WTC11 (cell line): ENCODE results near the gene MMP23B. TPM values are rescaled to one million over a fixed set of nuclear protein-coding genes. Genes with fewer than 3 reads are reported as not detected.

Experiments
- ATAC-seq: fragments of 200-7000 bp; cut with Tn5 transposase; 2 replicates; pipeline ENCODE4 v1.10.0; 2021; ENCODE audit warnings: mild to moderate bottlenecking, moderate library complexity
- CTCF ChIA-PET: fragments of 300-600 bp; sonication (Branson Sonifier 250); formaldehyde crosslinking; loops from one replicate; lab custom pipeline; 2021; ENCODE audit warnings: antibody characterized with exemption; lab: Charles Lee
- POLR2A ChIA-PET: fragments of 350-600 bp; sonication (Branson Sonifier 250); formaldehyde crosslinking; loops from one replicate; lab custom pipeline; 2021; ENCODE audit warnings: antibody characterized with exemption; lab: Charles Lee
- DNase-seq: peaks from one replicate; pipeline ENCODE4 v3.0.0; 2021; ENCODE audit warnings: low spot score
- H3K27ac Mint-ChIP-seq: 2 replicates; pipeline ENCODE4 v1.8.0; 2021; ENCODE audit warnings: mixed read lengths
- H3K27me3 Mint-ChIP-seq: 2 replicates; pipeline ENCODE4 v1.8.0; 2021; ENCODE audit warnings: low read depth, mild to moderate bottlenecking, moderate library complexity, mixed read lengths
- H3K36me3 Mint-ChIP-seq: 2 replicates; pipeline ENCODE4 v1.8.0; 2021; ENCODE audit warnings: mixed read lengths
- H3K4me1 Mint-ChIP-seq: 2 replicates; pipeline ENCODE4 v1.8.0; 2022; ENCODE audit warnings: mixed read lengths
- H3K4me3 Mint-ChIP-seq: 2 replicates; pipeline ENCODE4 v1.8.0; 2021; ENCODE audit warnings: mild to moderate bottlenecking, moderate library complexity, mixed read lengths
- H3K9me3 Mint-ChIP-seq: 2 replicates; pipeline ENCODE4 v1.8.0; 2021; ENCODE audit warnings: mixed read lengths
- AR ChIP-seq: fragments of 250-450 bp; sonication (Bioruptor Pico); IDR thresholded peaks from 2 replicates; pipeline ENCODE4 v1.9.0; 2021; ENCODE audit warnings: mild to moderate bottlenecking
- CDX4 ChIP-seq: fragments of 250-450 bp; sonication (Bioruptor Pico); IDR thresholded peaks from 2 replicates; pipeline ENCODE4 v1.9.0; 2021; ENCODE audit warnings: moderate library complexity, mild to moderate bottlenecking, inconsistent platforms, borderline replicate concordance
- E2F5 ChIP-seq: sonication (generic); formaldehyde crosslinking; IDR thresholded peaks from 2 replicates; pipeline ENCODE4 v1.8.1; 2022; ENCODE audit warnings: mild to moderate bottlenecking, moderate library complexity, missing genetic modification reagents
- ELF4 ChIP-seq: sonication (generic); formaldehyde crosslinking; IDR thresholded peaks from 2 replicates; pipeline ENCODE4 v1.8.1; 2022; ENCODE audit warnings: low read depth, mild to moderate bottlenecking, moderate library complexity, missing genetic modification reagents
- ERG ChIP-seq: fragments of 250-450 bp; sonication (Bioruptor Pico); IDR thresholded peaks from 2 replicates; pipeline ENCODE4 v1.8.0; 2021; ENCODE audit warnings: mild to moderate bottlenecking
- ESRRA ChIP-seq: sonication (generic); formaldehyde crosslinking; IDR thresholded peaks from 2 replicates; pipeline ENCODE4 v1.8.1; 2022; ENCODE audit warnings: mild to moderate bottlenecking, missing genetic modification reagents, borderline replicate concordance
- ETV6 ChIP-seq: sonication (generic); formaldehyde crosslinking; IDR thresholded peaks from 2 replicates; pipeline ENCODE4 v1.8.1; 2022; ENCODE audit warnings: mild to moderate bottlenecking, missing genetic modification reagents
- FOXJ3 ChIP-seq: sonication (generic); formaldehyde crosslinking; IDR thresholded peaks from 2 replicates; pipeline ENCODE4 v1.9.0; 2021; ENCODE audit warnings: missing genetic modification reagents, mild to moderate bottlenecking, borderline replicate concordance
- JUN ChIP-seq: sonication (generic); formaldehyde crosslinking; IDR thresholded peaks from 2 replicates; pipeline ENCODE4 v1.8.0; 2023; ENCODE audit warnings: mild to moderate bottlenecking, missing genetic modification reagents
- NFE2L1 ChIP-seq: sonication (generic); formaldehyde crosslinking; IDR thresholded peaks from 2 replicates; pipeline ENCODE4 v1.8.1; 2023; ENCODE audit warnings: missing genetic modification reagents
- NFYB ChIP-seq: sonication (generic); formaldehyde crosslinking; conservative IDR thresholded peaks from 2 replicates; pipeline ENCODE4 v1.8.0; 2022; ENCODE audit warnings: low read depth, missing genetic modification reagents
- NR2C2 ChIP-seq: sonication (generic); formaldehyde crosslinking; IDR thresholded peaks from 2 replicates; pipeline ENCODE4 v1.8.0; 2022; ENCODE audit warnings: mild to moderate bottlenecking, missing genetic modification reagents
- NR3C1 ChIP-seq: sonication (generic); formaldehyde crosslinking; conservative IDR thresholded peaks from 2 replicates; pipeline ENCODE4 v1.8.1; 2023; ENCODE audit warnings: low read depth, mild to moderate bottlenecking, missing genetic modification reagents
- PREB ChIP-seq: sonication (generic); formaldehyde crosslinking; IDR thresholded peaks from 2 replicates; pipeline ENCODE4 v1.8.1; 2022; ENCODE audit warnings: mild to moderate bottlenecking, missing genetic modification reagents, moderate library complexity, borderline replicate concordance
- USF2 ChIP-seq: sonication (generic); formaldehyde crosslinking; IDR thresholded peaks from 2 replicates; pipeline ENCODE4 v1.8.1; 2023; ENCODE audit warnings: mild to moderate bottlenecking, missing genetic modification reagents, moderate library complexity
- ZNF138 ChIP-seq: sonication (generic); formaldehyde crosslinking; conservative IDR thresholded peaks from 2 replicates; pipeline ENCODE4 v1.8.1; 2022; ENCODE audit warnings: mild to moderate bottlenecking, moderate library complexity, missing genetic modification reagents
- ZNF263 ChIP-seq: sonication (generic); formaldehyde crosslinking; IDR thresholded peaks from 2 replicates; pipeline ENCODE4 v1.8.1; 2022; ENCODE audit warnings: low read depth, mild to moderate bottlenecking, moderate library complexity, missing genetic modification reagents
- ZNF425 ChIP-seq: fragments of 250-450 bp; sonication (Bioruptor Pico); conservative IDR thresholded peaks from 2 replicates; pipeline ENCODE4 v1.9.0; 2021; ENCODE audit warnings: mild to moderate bottlenecking
- ZNF671 ChIP-seq: fragments of 250-450 bp; sonication (Bioruptor Pico); IDR thresholded peaks from 2 replicates; pipeline ENCODE4 v1.8.0; 2021; ENCODE audit warnings: mild to moderate bottlenecking
- total RNA-seq: library from RNA; stranded (reverse); gene quantifications from 3 replicates; pipeline ENCODE4 v1.2.3, GENCODE V29; 2021

The MMP23B gene
- total RNA-seq, 1 experiment from 2014 or later = 20.0 TPM

GRCh38 chr1:1602968-1603506 is 28.9 kb upstream of the MMP23B start:
- no peak for ATAC-seq
- H3K36me3 Mint-ChIP-seq = no peaks in the 10 kb centered on the region
- H3K9me3 Mint-ChIP-seq = no peaks in the 10 kb centered on the region
- H3K27ac Mint-ChIP-seq = no peak overlapping the region
- DNase-seq = no peak
- peaks cover 5% of the 10 kb centered on the region; the same call in 1 of the 2 replicates for H3K4me1 Mint-ChIP-seq
- peaks cover 21% of the 10 kb centered on the region for H3K27me3 Mint-ChIP-seq
- no peak for TF ChIP-seq ZNF263 (CRISPR knock-in tag)
- no peak for TF ChIP-seq USF2 (CRISPR knock-in tag)
- no peak for TF ChIP-seq AR (CRISPR knock-in tag)
- no peak for TF ChIP-seq ELF4 (CRISPR knock-in tag)
- TF ChIP-seq E2F5 (CRISPR knock-in tag) = no peak
- no peak for TF ChIP-seq PREB (CRISPR knock-in tag)
- no peak for TF ChIP-seq ZNF671 (CRISPR knock-in tag)
- TF ChIP-seq ETV6 = no peak
- no peak for TF ChIP-seq NFYB (CRISPR knock-in tag)
- no peak for TF ChIP-seq FOXJ3 (CRISPR knock-in tag)
- no peak for TF ChIP-seq ZNF138
- TF ChIP-seq ZNF425 = no peak
- no peak for TF ChIP-seq NR3C1 (CRISPR knock-in tag)
- no peak for TF ChIP-seq NR2C2 (CRISPR knock-in tag)
- ChIA-PET CTCF (interaction anchor here (1.0 kb wide), 2 partner anchors 17 to 18 kb away, joined by 3 read pairs; no protein-coding TSS in a partner anchor), POLR2A (no interaction called here)
- H3K4me3 Mint-ChIP-seq = no peak overlapping the region

GRCh38 chr1:1603671-1604373 is 28.2 kb upstream of the MMP23B start:
- no peak for ATAC-seq
- no peak overlapping the region for H3K27ac Mint-ChIP-seq
- POLR2A ChIA-PET = no interaction called here
- no peak for DNase-seq
- H3K36me3 Mint-ChIP-seq = no peaks in the 10 kb centered on the region
- H3K9me3 Mint-ChIP-seq = no peaks in the 10 kb centered on the region
- peaks cover 3% of the 10 kb centered on the region; the same call in 1 of the 2 replicates for H3K4me1 Mint-ChIP-seq
- no peak for TF ChIP-seq NFE2L1 (CRISPR knock-in tag)
- TF ChIP-seq ESRRA (CRISPR knock-in tag) = no peak
- TF ChIP-seq JUN (CRISPR knock-in tag) = no peak
- no peak for TF ChIP-seq CDX4 (CRISPR knock-in tag)
- no peak for TF ChIP-seq E2F5 (CRISPR knock-in tag)
- TF ChIP-seq ERG (CRISPR knock-in tag) = no peak
- peaks cover 15% of the 10 kb centered on the region for H3K27me3 Mint-ChIP-seq
- no peak overlapping the region for H3K4me3 Mint-ChIP-seq
- CTCF ChIA-PET = interaction anchor here (1.0 kb wide), 2 partner anchors 16 to 19 kb away, joined by 3 read pairs; no protein-coding TSS in a partner anchor
